Stimulated activated CD8-positive, alpha-beta memory T cell treated with anti-CD3 and anti-CD28 coated beads, Interleukin-2, amount 100 ng/mL, for 1 hour (primary cell): ENCODE measurements around the gene POLR1A.

ENCODE experiments used
- DNase-seq, 2 donors: peaks; one replicate each; pipeline ENCODE4 v3.0.0-alpha.2; 2020; ENCODE audit warnings: low read depth in 2 of 2

POLR1A gene

DNA sequence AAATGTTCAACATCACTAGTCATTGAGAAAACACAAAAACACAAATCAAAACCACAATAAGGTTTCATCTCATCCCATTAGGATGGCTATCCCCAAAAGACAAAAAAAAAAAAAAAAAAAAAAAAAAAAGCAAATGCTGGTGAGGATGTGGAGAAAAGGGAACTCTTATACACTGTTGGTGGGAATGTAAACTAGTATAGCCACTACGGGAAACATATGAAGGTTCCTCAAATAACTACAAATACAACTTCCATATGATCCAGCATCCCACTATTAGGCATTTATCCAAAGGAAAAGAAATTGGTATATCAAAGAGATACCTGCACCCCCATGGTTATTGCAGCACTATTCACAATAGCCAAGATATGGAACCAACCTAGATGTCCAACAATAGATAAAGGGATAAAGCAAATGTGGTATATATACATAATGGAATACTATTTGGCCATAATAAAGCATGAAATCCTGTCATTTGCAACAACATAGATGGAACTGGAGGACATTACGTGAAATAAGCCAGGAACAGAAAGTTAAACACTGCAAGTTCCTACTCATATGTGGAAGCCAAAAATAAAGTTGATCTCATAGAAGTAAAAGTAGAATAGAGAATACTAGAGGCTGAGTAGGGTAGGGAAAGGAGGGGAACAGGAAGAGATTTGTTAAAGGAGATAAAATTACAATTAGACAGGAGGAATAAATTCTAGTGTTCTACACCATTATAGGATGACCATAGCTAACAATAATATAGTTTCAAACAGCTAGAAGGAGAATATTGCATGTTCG lies 8.4 kb downstream of the POLR1A start:
- no peak for DNase-seq

- no peak for DNase-seq
Measured at GRCh38 chr2:86094229-86094628, 11.5 kb downstream of the POLR1A start.

DNA sequence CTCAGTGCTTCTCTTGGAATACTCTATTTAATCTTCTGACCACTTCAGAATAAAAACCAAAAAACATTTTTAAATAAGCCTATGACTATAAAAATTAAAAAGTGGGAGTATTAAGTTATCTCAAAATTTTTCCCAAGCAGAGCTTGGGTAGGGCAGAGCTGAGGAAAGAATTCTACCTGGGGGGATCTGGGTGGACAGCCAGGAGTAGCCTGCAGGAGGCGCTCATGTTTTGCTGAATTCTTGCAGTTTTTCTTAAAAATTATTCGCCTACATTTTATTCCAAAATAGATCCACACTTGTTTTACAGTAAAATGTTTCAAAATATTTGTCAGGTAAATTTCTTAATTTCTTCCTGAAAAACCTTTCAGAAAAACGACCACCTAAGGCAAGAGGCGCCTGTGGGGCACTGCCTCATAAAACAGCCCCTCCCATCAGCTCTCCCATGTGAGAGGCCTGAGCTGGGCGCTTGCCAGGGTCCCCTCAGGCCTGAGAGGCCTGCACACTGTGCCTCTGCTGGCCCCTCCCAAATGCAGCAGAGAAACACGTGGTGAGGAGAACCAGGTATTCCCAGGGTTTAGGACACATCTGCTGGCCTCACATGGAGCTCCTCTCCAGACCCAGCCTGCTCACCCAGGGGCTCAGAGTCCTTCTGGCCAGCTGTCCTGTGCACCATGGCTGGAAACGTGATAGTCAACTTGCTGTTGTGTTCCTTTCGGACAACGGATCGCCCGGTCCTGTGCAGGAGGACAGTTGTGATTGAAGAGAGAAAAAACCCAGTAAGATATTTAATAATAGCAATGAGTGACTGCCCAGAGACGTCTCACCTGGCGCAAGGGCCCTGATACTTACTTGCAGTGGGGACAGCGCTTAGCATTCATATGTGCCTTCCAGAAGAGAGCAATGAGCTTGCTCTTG lies 17.5 kb downstream of the POLR1A start:
- no peak for DNase-seq

DNA sequence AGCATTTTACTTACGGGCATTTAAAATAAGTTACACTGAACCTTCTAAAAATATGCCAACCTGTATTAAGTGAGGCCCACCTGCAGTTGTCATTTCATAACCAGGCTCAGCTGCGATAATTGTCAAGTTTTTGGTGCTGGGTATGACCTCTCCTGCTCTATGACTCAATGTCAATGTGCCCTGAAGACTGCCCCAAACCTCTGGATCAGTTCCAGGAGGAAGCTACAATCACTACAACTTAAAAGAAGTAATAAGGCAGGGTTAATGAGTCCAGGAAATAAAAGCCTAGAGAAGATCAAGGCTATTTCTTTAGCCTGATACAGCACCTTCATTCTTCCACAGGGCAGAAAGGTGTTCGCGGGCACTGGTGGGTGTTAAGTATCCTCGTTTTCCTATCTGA lies 22.9 kb downstream of the POLR1A start:
- no peak for DNase-seq

- no peak for DNase-seq
Measured at GRCh38 chr2:86081724-86082123, 24.0 kb downstream of the POLR1A start.

DNA sequence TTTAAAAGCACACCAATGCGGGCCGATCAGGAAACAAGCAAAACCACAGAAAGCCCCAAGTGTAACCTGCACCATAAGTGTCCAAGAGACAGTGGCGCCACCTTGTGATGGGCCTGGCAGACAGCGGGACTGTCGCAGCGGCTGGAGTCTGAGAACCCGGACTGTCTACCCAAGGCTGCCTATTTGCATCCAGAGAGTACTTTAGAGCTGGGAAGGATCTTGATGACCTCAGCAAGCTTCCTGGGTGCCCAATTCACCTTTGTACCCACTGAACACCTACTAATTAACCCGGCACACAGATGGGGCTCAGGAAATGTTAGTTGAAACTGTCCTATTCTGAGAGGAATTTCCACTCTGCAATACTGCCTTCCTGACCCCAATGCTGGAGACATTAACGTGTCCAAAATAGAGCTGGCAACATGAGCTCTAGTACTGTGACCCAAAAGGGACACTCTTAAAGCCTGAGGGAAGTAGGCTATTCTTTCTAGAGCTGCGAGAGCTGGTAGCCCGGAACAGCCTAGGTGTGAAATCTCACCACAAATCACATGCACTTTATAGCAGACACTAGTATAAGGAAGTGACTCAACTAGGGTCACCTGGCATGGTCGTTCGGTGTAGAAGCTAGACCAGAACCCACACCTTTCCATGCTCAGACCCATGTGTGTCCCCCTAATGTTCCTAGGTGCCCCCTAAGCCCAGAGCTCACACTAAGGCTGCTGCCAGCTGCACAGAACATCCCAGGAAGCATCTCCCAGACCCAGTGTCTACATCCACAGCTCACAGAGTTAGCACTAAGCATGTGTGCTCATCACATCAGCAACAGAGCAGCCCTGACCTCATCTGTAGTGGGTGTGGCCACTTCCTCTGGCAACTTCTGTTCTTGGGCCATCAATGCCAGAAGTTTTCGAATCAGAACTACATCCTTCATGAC lies 25.4 kb downstream of the POLR1A start:
- peak; percentile 64 to 66 for DNase-seq

DNA sequence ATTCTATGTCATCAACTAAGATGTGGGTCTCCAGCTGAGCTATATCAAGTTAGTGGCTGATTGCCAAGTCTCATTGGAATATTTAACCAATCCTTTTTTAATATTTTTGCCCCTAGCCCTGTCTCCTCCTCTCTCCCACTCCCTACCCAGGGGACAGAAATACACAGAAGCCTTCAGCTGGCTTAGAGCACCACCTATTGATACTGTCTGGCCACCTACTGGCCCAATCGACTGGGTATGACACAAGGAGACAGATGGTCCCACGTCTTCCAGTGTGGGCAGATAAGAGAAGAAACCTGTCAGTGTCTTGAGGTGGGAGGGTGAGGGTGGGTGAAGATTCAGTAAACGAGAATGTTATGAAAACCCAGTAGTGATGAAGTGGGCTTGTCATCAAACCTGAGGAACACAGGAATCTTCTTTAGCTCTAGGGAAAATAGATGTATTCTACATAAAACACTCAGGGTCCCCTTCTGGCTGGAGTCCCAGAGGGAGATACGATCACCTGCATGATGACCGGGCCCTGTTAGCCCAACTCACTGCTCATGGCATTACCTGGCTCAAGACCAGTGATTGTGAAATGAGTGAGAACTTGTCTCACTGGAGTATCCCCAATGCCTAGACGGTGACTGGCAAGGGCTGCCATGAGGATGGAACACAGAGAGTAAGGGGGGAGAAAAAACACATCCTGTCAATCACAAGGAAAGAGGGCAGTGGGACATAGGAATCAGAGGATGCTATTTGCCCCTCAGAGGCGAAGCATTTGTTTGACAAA lies 26.7 kb downstream of the POLR1A start:
- no peak for DNase-seq

DNA sequence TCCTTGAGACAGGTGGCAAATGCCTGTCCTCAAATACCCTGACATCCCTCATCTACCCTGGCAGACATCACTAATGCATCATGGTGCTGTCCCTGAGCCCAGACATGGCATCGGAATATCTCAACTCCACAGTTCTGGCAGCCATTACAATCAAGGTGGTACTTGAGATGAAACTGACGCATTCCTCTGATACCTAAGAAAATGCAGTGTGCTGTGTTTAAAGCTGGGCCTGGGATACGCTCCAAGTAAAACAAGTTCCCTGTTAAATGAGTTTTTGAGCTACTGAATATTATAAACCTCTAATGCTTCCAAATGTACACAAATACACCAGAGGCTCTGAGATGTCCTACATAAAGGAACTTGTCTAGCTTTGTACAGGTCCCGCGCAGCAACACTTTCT lies 29.8 kb downstream of the POLR1A start:
- no peak for DNase-seq

- DNase-seq: no peak
Measured at GRCh38 chr2:86074811-86075210, 30.9 kb downstream of the POLR1A start.

GRCh38 chr2:86074256-86074655 lies 31.4 kb downstream of the POLR1A start:
- no peak for DNase-seq

DNA sequence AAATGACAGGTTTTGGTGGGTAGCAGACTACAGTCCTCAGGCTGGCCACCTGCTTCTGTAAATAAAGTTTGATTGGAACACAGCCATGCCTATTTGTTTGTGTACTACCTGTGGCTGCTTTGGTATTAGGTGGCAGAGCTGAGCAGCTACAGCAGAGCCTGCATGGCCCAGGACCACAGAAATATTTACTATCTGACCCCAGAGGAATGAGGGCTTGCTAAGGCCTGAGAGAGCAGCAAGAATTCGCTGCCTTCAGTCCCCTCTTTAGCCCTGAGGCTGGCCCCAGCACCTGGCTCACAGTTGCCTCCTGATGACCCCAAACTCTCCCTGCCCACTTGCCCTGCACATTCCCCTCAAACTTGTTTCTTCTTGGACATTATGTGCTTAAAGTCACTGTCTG lies 32.5 kb downstream of the POLR1A start:
- no peak for DNase-seq

DNA sequence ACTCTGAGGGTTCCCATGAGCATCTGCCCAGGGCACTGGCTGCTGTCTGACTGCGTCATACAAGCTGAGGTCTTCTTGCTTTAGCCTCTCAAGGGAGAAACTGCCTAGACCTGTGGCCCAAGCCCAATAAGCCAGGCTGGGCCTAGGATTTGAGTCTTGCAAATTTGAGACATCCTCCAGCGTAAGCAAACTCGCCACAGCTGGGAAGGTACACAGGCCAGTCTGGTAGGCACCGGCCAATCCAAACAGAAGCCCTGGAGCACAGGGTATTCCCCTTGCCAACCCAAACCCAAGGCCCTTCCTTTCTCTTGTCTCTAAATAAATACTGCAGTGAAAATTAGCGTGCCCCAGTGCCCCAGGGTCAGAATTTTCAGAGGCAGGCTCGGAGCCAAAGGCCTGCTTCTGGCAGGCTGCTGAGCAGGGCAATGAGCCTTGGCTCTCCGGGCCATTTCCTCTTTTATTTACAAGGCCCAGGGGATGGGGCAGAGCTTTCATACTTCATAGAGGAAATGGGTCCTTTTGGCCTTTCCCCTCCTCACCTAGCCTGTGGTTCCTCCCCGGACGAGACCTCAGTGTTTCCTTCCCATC lies 33.3 kb downstream of the POLR1A start:
- no peak for DNase-seq

DNA sequence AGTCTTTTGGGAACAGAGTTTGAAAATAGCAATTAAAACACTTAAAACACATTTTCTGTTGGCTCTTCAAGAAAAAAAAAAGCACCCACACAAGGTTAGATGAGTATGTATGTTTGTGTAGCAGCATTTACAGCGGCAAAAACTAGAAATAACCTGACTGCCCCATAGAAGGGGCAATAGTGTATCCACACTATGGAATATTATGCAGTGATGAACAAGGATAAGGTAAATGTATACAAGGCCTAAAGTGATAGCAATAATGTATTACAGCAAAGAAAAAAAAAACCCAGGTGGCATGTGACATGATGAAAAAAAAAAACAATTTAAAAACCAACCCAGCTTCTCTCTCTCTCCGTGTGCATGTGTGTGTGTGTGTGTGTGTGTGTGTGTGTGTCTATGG lies 34.8 kb downstream of the POLR1A start:
- DNase-seq: no peak

DNA sequence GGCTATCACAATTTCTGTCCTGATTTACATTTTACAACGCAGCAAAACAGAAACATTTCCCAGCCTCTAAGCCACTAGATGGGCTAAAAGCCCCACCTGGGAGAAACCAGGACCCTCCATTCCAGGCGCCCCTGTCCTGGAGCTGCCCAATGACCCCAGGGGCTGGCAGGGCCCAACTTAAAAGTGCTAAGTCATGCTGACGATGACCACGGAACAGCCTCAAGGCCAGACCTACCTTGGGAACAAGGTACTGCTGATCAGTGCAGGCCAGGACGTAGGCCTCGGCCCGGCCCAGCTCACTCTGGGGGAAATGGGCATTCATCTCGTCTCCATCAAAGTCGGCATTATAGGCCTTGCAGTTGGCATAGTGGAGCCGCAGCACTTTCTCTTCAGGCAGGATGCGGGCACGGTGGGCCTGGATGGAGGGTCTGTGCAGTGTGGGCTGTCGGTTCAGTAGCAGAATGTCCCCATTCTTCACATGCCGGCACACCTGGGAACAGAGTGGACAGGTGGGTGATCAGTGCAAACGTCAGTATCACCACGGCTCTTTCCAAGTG lies 35.8 kb downstream of the POLR1A start:
- DNase-seq: no peak

- DNase-seq: no peak
Measured at GRCh38 chr2:86069091-86069685, 36.5 kb downstream of the POLR1A start.

DNA sequence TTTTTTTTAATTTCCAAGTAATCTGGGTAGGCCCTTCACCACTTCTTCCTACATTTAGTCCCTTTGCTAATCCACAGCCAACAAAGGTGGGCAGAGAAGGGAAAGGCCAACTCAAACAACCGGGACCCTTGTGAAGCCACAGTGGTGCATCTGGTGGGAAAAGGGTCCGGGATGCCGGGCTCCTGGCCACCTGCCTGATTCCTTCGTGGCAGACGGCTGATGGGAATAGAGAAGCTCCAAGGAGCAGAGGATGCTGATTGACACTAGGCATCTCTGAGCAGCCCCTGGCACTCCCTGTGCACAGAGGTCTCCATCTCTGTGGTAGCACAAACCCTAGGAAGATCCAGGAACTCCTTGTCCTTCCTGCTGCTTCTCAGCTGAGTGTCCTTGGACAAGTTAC lies 37.0 kb downstream of the POLR1A start:
- no peak for DNase-seq

DNA sequence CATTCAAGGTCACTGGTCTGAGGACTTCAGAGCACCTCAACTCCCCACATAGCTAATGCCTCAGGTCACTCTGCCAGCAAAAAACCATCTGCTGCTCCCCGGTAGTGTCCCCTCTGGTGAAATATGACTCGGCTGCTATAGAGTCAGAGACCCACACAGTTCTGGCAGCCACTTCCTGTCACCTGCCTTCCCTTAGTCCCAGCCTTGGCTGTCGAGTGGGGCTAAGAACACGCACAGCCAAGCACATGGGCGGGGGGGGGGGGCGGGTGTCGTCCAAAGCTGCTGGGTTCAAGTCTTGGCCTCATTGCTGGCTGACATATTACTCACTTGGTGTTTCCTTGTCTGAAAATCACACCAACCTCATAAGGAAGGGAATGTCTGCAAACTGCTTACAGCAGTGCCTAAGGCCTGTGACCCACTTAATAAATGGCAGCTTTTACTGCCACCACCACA lies 37.5 kb downstream of the POLR1A start:
- no peak for DNase-seq

DNA sequence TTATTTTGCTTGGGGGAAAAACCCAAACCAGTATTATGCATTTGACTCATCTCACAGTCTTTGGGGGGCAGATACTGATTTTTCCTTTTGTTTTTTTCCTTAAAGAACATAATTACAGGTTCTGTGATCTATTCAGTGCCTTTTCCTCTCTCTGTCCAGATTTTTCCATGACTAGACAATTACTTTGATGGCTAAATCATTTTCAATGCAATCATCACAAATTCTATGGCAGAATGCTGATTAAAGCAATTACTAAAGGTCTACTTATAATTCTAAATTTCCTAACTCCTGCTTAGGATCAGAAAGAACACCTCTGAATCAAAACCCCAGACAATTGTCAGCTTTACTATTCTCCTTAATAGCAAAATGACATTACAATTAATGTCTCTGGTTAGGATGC lies 38.8 kb downstream of the POLR1A start:
- DNase-seq: no peak

DNA sequence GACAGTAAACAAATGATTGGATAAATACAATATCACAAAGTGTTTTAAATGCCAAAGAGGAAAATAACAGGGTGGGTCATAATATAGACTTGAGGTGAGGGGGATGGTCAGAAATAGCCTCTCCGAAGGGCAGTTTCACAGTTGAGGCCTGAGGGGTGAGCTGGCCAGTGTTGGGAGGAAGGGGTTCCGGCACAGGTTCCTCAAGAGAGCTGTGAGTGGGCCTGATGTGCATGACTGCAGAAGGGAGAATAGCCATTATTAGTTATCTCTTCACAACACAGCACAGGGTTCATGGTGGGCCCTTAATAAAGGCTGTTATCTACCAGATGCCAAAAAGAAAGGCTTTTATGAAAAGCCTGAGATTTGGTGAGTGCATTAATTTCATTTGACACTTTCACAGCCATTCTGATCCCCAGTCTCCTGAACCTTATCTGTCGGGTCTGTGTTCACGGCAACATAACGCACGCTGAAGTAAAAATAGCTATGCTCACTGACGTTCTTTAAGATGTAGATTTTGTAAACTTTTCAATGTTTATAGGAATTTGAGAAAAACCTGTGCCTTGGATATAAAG lies 39.6 kb downstream of the POLR1A start:
- DNase-seq: no peak

- no peak for DNase-seq
Measured at GRCh38 chr2:86065512-86065911, 40.2 kb downstream of the POLR1A start.
